ENCODE measurements around the gene ADIRF. TPM values are rescaled to one million over a fixed set of nuclear protein-coding genes. Genes with fewer than 3 reads are reported as not detected.
"Not testable (repeated sequence)": the region's sequence is repeated elsewhere in the genome, so short reads cannot be mapped to it uniquely, and the experiment has no call there.

ADIRF gene
- total RNA-seq, 2 donors from 2014 or later = not detected

DNA sequence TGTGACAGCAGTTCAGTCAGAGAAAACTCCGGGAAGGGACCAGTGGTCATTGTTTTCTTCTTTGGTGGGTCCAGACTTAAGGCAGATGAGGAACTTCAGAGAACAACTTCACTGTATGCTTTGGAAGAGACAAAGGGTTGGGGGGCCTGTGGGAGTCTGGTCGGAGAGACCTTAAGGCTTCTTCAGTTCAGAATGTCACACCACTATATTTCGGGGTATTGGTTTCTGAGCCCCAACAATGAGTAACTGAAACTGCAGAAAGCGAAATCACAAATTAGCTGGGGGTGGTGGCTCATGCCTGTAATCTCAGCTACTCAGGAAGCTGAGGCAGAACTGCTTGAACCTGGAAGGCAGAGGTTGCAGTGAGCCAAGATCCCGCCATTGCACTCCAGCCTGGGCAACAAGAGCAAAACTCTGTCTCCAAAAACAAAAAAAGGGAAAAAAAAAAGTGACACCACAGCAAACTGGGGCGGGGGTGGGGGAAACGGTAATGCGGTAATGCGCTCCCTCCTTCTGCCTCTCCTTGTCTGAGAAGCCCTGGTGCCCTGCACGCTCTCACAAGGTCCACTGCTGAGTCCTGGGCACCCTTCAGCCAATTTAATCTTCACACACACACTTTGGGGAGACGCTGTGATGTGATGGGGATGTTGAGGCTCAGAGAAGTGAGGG, 2.2 kb upstream of the ADIRF start:
- DNase-seq (ENCODE audit: low spot score in 2 of 2) (no peak), ATAC-seq (peak; percentile 1 to 15)
- Mint-ChIP-seq H3K27ac (peak overlapping the region; percentile 31 to 81), H3K36me3 (no peaks in the 10 kb centered on the region), H3K9me3 (no peaks in the 10 kb centered on the region)

DNA sequence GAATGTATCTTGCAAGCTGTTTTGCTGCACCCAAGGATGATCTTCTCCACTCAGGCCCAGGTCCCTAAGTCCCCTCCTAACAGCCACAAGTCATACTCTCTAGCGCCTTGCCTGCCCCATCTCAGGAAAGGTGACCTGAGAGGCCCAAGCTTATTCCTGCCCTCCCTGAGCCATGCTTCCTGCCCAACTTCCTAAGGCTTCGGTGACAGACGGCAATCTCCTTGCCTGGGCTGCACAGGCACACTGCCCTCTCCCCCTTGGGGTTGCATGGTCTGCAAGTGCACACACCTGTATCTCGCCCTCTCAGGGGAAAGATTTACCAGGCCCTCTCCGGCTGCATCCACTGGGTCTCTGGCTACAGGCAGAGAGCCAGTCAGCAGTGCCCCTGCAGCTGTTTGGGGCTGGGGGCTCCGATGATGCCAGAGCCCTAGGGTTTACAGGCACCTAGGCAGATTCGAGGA, 771 bp upstream of the ADIRF start:
- Mint-ChIP-seq H3K27ac (no peak overlapping the region), H3K9me3 (no peaks in the 10 kb centered on the region), H3K36me3 (no peaks in the 10 kb centered on the region)
- DNase-seq (ENCODE audit: low spot score in 2 of 2) (no peak), ATAC-seq (no peak)

DNA sequence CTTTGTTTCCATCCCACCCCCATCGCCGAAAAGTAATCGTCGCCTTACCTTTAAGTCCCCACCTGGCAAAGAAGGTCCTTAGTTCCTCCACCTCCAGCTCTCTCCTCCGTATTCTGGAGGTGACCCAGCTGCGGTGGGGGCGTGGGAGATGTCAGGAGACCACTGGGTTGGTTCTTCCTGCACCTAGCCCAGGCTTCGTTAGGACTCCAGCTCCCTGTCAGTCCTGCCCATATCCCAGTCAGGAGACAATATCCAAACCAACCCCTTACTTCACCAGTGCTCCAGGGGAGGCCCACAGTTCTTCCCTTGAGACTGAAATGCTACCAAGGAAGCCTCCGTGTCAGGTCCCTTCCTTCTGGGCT, 693 bp downstream of the ADIRF start:
- H3K9me3 Mint-ChIP-seq = no peaks in the 10 kb centered on the region
- no peaks in the 10 kb centered on the region for H3K36me3 Mint-ChIP-seq
- ATAC-seq (no peak), DNase-seq (ENCODE audit: low spot score in 2 of 2) (no peak)
- no peak overlapping the region for H3K27ac Mint-ChIP-seq

DNA sequence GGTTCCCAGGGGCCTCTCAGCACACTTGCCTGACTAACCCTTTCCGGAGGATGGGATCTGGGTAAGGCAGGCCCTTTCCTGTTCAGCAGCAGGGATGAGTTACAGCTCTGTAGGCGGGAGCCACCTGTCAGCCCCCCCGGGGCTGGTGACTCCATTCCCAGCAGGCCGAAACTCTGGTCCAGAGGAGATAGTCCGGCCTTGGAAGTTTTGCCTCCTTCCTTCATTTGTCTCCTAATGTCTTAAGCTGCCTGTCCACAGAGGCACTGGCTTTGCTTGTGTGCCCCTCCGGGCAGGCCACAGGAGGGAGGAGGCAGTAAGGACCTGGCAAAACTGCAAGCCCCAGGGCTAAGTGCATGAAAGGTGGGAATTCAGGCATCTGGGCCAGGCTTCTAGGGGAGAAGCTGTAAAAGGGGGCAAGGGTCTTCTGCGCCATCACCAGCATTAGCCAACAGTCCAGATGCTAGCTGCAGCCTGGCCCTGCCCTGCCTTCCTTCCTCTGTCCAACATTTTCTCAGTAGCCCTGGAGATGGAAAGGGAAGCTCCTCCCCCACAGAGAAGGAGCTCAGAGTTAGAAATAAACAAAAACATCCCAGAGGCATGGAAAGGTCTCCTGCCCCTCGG, 1.2 kb downstream of the ADIRF start:
- no peak for DNase-seq (ENCODE audit: low spot score in 2 of 2)
- Mint-ChIP-seq H3K36me3 (no peaks in the 10 kb centered on the region), H3K9me3 (no peaks in the 10 kb centered on the region), H3K27ac (no peak overlapping the region)
- ATAC-seq = no peak

DNA sequence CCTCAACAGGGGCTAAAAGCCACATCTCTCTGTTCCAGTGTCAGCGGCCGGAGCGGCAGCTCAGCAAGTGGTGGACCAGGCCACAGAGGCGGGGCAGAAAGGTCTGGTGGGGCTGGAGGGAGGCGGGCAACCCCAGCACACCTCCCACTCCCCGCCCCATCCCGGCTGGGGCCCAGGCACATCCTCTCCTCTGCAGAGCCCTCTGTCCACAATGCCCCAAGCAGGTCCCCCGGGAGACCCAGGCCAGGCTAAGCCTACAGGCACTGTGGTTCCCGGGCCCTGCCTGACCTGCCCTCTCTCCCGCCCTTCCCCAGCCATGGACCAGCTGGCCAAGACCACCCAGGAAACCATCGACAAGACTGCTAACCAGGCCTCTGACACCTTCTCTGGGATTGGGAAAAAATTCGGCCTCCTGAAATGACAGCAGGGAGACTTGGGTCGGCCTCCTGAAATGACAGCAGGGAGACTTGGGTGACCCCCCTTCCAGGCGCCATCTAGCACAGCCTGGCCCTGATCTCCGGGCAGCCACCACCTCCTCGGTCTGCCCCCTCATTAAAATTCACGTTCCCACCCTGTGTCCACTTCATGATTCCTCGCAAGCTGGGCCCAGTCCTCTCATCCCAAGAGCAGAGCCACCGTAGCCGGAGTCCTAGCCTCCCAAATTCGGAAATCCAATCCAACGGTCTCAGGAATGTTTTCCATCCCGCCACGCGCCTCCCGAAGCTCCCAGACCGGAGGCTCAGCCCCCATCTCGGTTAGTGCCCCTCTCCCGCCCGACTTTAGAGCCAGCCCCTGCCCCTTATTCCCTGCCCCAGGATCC, 2.1 kb downstream of the ADIRF start:
- Mint-ChIP-seq H3K36me3 (no peaks in the 10 kb centered on the region), H3K9me3 (no peaks in the 10 kb centered on the region), H3K27ac (peak overlapping the region; percentile 46 to 68)
- DNase-seq (ENCODE audit: low spot score in 2 of 2) (no peak), ATAC-seq (no peak)

DNA sequence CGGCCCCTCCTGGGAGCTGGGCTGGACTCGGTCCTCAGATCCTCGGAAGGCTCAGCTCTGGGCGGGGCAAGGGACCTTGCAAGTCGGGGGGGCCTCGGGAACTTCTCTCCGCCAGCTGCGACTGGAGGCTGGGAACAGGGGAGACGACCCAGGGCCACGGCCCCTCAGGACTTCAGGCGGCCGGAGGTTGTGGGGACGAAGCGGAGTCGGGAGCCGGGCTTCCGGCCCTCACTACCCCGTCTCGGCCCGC, 2.6 kb downstream of the ADIRF start:
- DNase-seq (ENCODE audit: low spot score in 2 of 2) = no peak

DNA sequence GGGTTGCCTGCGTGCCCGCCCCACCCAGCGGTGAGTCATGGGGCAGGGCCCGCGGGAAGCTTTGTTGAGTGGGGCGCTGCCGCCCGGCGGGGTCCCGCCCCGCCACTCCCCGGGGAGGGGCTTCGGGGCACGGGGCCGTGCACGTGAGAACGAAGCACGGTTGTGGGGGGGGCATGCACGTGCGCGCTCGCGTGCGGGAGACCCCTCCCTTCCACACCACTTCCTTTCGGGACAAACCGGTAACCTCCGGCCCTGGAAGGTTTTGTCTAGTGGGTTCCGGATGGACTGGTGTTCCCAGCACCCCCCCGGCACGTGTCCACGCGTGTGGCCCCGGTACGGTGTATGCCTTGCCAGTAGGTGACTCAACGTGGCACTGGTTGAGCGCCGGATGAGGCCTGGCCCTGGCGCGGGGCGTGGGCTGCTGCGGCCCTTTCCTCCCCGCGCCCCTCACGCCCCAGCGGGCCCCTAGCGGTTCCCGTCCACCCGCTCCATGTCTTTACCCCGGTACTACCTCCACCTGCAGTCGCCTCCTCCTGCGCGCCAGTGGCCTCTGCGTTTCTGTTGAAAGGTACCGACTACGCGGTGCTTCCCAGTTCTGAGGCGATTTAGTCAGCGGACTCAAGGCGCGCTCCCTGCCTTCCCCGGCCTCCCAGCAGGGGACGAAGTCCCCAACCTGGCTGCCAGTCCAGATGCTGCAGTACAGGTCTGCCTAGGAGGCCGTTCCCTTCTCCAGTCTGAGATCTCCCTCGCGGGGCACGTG, 3.1 kb downstream of the ADIRF start:
- ATAC-seq = peak; percentile 85 to 91
- peak overlapping the region; percentile 46 to 85 for H3K27ac Mint-ChIP-seq
- no peaks in the 10 kb centered on the region for H3K36me3 Mint-ChIP-seq
- peak; percentile 82 to 85 for DNase-seq (ENCODE audit: low spot score in 2 of 2)
- no peaks in the 10 kb centered on the region for H3K9me3 Mint-ChIP-seq

More for the DNA sequence above, 2.6 kb downstream of the ADIRF start:
- no peak for ATAC-seq
- no peaks in the 10 kb centered on the region for H3K36me3 Mint-ChIP-seq
- no peaks in the 10 kb centered on the region for H3K9me3 Mint-ChIP-seq
- H3K27ac Mint-ChIP-seq = peak overlapping the region; percentile 46 to 68

DNA sequence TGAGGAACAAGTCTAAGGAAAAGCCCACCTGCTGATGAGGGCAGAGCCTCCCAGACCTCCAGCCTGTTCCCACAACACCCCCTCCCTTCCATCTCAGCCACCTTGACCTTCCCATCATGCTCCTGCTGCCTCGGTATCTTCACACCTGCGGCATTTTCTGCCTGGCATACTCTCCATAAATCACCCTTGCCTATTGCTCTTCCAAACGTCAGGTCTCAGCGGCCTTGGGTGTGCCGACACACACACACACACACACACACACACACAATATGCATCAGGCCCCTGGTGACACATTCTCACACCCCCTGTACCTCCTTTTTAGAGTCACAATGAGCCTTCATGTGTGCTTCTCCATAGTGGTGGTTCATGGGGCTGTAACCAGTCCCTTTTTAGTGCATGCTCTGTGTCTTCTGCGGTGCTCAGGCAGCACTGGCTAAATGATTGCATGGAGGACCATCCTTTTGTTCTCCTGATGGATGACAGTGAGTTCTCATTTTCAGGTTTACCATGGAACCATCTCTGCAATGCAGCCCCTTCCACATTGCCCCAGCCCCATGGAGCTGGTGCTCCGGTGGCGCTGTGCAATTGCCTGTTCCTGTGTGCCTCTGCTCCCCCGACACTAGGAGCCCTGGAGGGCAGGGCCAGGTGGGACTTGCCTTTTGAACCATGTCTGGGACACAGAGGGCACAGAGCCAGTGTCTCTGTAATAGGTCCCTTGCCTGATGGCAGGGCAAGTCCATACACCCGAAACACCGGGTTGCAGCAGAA, 4.5 kb downstream of the ADIRF start:
- Mint-ChIP-seq H3K36me3 (no peaks in the 10 kb centered on the region), H3K9me3 (no peaks in the 10 kb centered on the region), H3K27ac (no peak overlapping the region)
- DNase-seq (ENCODE audit: low spot score in 2 of 2) (no peak), ATAC-seq (no peak)

DNA sequence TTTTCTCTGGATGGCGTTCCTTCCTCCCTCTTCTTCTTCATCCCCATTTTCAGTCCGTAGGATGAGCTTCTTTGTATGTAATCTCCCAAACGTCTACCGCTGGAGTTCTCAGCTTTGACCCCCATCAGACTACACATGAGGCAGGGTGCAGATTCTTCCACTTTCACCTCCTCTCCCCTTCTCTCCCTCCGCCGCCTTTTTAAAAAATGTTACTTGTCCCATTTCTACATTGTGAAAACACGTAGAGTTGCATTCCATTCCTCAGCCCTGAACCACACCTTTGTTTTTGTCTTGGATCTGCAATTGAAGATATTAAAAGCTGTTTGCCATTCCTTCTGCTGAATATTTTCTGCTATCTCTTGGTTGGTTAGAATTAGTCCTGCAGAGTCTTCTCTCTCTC, 6.2 kb downstream of the ADIRF start:
- Mint-ChIP-seq H3K36me3 (no peaks in the 10 kb centered on the region), H3K9me3 (no peaks in the 10 kb centered on the region), H3K27ac (no peak overlapping the region)
- ATAC-seq (no peak), DNase-seq (ENCODE audit: low spot score in 2 of 2) (no peak)

DNA sequence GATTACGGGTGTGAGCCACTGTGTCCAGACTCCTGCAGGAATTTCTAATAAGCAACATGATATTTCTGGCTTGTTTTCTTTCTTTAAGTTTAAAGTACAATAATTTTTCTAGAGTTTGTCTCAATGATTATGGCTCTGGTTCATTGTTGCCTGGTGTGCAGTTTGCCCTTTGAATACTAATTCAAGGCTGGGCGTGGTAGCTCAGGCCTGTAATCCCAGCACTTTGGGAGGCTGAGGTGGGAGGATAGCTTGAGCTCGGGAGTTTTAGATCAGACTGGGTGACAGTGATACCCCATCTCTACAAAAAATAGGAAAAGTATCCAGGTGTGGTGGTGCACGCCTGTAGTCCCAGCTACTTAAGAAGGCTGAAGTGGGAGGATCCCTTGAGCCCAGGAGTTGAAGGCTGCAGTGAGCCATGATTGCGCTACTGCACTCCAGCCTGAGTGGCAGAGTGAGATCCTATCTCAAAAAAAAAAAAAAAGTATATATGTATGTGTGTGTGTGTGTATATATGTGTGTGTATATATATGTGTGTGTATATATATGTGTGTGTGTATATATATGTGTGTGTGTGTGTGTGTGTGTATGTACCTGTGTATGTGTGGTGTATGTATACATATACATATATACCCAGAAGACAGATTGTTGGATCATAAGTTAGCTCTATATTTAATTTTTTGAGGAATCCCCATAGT, 8.2 kb downstream of the ADIRF start:
- H3K27ac Mint-ChIP-seq = no peak overlapping the region
- H3K36me3 Mint-ChIP-seq = no peaks in the 10 kb centered on the region
- ATAC-seq (no peak), DNase-seq (ENCODE audit: low spot score in 2 of 2) (no peak)
- H3K9me3 Mint-ChIP-seq = no peaks in the 10 kb centered on the region

DNA sequence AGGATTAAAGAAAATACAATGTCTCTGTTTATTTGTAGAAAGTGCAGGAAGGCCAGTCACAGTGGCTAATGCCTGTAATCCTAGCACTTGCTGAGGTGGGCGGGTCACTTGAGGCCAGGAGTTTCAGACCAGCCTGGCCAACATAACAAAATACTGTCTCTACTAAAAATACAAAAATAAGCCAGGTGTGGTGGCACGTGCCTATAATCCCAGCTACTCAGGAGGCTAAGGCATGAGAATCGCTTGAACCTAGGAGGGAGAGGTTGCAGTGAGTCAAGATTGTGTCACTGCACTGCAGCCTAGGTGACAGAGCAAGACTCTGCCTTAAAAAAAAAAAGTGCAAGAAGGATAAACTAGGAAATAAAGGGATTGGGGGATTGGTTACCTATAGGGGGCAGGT, 10.2 kb downstream of the ADIRF start:
- H3K9me3 Mint-ChIP-seq; H3K27ac Mint-ChIP-seq; H3K36me3 Mint-ChIP-seq; DNase-seq (ENCODE audit: low spot score in 2 of 2); ATAC-seq: not testable (repeated sequence)

DNA sequence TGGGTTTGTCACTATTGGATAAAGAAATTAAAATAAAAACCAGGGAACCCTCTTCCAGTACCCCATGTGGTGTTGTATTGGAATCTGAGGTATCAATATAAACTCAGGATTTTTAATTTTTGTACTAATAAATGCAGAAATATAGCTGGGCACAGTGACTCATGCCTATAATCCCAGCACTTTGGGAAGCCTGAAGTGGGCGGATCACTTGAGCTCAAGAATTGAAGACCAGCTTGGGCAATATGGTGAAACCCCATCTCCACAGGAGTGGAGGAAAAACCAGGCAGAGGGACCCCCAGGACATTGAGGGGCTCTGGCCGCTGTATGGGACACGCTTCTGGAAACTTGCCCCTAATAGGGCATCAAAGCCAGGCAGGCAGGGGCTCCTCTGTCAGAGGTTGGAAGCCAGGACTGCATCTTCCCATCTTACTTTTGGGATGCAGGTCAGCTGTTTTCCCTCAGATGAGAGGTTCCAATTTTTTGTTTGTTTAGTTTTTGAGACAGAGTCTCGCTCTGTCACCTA, 11.1 kb downstream of the ADIRF start:
- DNase-seq (ENCODE audit: low spot score in 2 of 2) (no peak), ATAC-seq (no peak)
- H3K36me3 Mint-ChIP-seq = no peaks in the 10 kb centered on the region
- H3K27ac Mint-ChIP-seq = no peak overlapping the region
- no peaks in the 10 kb centered on the region for H3K9me3 Mint-ChIP-seq

DNA sequence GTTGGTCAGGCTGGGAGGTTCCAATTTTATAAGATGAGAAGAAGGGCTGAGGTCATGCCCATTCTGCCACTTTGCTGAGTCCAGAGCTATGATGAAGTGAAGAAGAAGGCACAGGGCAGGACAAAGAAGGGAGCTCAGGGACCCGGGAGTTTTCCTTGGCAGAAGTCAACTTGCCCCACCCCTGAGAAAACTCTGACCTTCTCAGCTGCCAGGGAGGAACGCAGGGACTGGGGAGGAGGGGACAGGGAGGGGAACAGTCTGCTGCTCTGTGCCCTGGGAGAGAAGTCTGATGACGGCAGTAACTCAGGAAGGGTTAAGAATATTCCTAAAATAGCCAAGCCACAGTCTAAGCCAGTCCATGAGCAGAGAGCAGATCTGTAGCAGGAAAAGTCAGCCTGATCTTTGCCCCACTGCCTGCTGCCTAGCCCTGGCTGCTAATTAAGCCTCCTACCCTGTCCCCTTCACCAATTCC, 11.7 kb downstream of the ADIRF start:
- no peak for DNase-seq (ENCODE audit: low spot score in 2 of 2)
- H3K27ac Mint-ChIP-seq = no peak overlapping the region
- no peaks in the 10 kb centered on the region for H3K9me3 Mint-ChIP-seq
- ATAC-seq = no peak
- H3K36me3 Mint-ChIP-seq = no peaks in the 10 kb centered on the region

DNA sequence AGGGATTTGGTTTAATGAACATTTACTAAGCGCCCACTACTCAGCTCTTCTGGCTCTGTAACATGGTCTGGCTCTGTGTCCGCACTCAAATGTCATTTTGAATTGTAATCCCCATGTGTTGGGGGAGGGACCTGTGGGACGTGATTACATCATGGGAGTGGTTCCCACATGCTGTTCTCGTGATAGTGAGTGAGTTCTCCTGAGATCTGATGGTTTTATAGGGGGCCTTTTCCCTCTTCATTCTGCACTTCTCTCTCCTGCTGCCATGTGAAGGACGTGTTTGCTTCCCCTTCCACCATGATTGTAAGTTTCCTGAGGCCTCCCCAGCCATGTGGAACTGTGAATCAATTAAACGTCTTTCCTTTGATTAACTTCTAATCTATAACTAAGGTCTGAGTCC, 12.7 kb downstream of the ADIRF start:
- DNase-seq (ENCODE audit: low spot score in 2 of 2); H3K36me3 Mint-ChIP-seq; ATAC-seq: not testable (repeated sequence)

DNA sequence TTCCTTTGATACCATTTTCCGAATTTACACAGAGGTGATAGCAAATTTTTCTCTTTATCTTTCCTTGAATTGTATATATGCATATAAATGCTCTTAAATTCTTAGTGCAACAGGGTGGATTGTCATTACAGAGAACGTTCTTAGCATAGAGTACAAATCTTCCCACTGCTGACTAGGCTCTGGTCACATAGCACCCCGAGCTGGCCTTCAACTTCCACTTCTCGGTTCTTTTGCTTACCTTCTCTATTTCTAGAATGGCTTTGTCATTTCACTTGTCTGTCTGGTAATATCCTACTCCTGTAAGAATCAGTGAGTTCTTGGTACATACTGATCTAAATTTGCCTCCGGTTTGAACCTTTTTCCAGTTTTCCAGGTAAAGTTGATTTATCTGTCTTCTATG, 13.4 kb downstream of the ADIRF start:
- Mint-ChIP-seq H3K9me3 (no peaks in the 10 kb centered on the region), H3K36me3 (no peaks in the 10 kb centered on the region), H3K27ac (no peak overlapping the region)
- ATAC-seq (no peak), DNase-seq (ENCODE audit: low spot score in 2 of 2) (no peak)

More for the DNA sequence above, 12.7 kb downstream of the ADIRF start:
- not testable (repeated sequence) for H3K27ac Mint-ChIP-seq, H3K9me3 Mint-ChIP-seq

DNA sequence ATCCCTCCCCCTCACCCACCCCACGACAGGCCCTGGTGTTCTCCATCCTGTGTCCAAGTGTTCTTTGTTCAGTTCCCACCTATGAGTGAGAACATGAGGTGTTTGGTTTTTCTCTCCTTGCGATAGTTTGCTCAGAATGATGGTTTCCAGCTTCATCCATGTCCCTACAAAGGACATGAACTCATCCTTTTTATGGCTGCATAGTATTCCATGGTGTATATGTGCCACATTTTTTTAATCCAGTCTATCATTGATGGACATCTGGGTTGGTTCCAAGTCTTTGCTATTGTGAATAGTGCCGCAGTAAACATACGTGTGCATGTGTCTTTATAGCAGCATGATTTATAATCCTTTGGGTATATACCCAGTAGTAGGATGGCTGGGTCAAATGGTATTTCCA, 16.2 kb downstream of the ADIRF start:
- H3K9me3 Mint-ChIP-seq; ATAC-seq; H3K36me3 Mint-ChIP-seq; H3K27ac Mint-ChIP-seq; DNase-seq (ENCODE audit: low spot score in 2 of 2): not testable (repeated sequence)

Measured in activated naive CD4-positive, alpha-beta T cell treated with anti-CD3 and anti-CD28 coated beads, Interleukin-2, amount 50 U/mL, for 72 hours (primary cell).